HUES64 (cell line): Measurements from ENCODE around the gene SLC4A1.

Experiments used
- H3K27ac ChIP-seq: 2 replicates; pipeline ENCODE4 v1.7.0; 2013; ENCODE audit warnings: low read depth, low read length, inconsistent platforms
- H3K27me3 ChIP-seq: 2 replicates; pipeline ENCODE4 v1.6.1; 2013; ENCODE audit warnings: mild to moderate bottlenecking, low read length; ENCODE audit not compliant: insufficient read depth
- H3K36me3 ChIP-seq: 2 replicates; pipeline ENCODE4 v1.6.1; 2013; ENCODE audit warnings: mild to moderate bottlenecking, low read length; ENCODE audit not compliant: insufficient read depth
- H3K4me1 ChIP-seq: 2 replicates; pipeline ENCODE4 v1.6.1; 2013; ENCODE audit warnings: mild to moderate bottlenecking, low read length, moderate library complexity; ENCODE audit not compliant: insufficient read depth
- H3K4me3 ChIP-seq: 2 replicates; pipeline ENCODE4 v1.5.1; 2013; ENCODE audit warnings: mild to moderate bottlenecking, low read length, moderate library complexity
- H3K9ac ChIP-seq: 2 replicates; pipeline ENCODE4 v1.6.1; 2013; ENCODE audit warnings: mild to moderate bottlenecking, low read depth, low read length
- H3K9me3 ChIP-seq: 2 replicates; pipeline ENCODE4 v1.6.1; 2013; ENCODE audit warnings: low read depth, low read length; ENCODE audit not compliant: insufficient read depth
- WGBS: fragments of 150-250, 120-280 bp; methylation state at CpG from one replicate; pipeline ENCODE4 v1.1.7; 2013; ENCODE audit warnings: missing lambda C conversion rate; 5-methylcytosine and 5-hydroxymethylcytosine counted together

Gene SLC4A1

GRCh38 chr17:44310188-44310587 lies 42.3 kb upstream of the SLC4A1 start:
- Histone ChIP-seq H3K36me3 (no peaks in the 10 kb centered on the region), H3K9me3 (no peaks in the 10 kb centered on the region)
- WGBS: 96% methylated on average over 2 of the region's 2 CpGs

GRCh38 chr17:44309472-44309871 lies 41.5 kb upstream of the SLC4A1 start:
- Histone ChIP-seq H3K9ac (no peak overlapping the region), H3K4me1 (peaks cover 7% of the 10 kb centered on the region; the same call in 1 of the 2 replicates), H3K27ac (no peak overlapping the region), H3K4me3 (peak overlapping the region; percentile 53; the same call in 1 of the 2 replicates), H3K9me3 (no peaks in the 10 kb centered on the region), H3K36me3 (no peaks in the 10 kb centered on the region), H3K27me3 (peaks cover 19% of the 10 kb centered on the region)
- 61% methylated on average over 5 of the region's 5 CpGs for WGBS

More at GRCh38 chr17:44310188-44310587, 42.3 kb upstream of the SLC4A1 start:
- no peak overlapping the region for H3K4me3 ChIP-seq
- peaks cover 7% of the 10 kb centered on the region; the same call in 1 of the 2 replicates for H3K4me1 ChIP-seq
- H3K27me3 ChIP-seq: peaks cover 26% of the 10 kb centered on the region
- no peak overlapping the region for H3K9ac ChIP-seq
- no peak overlapping the region for H3K27ac ChIP-seq

- Histone ChIP-seq H3K27me3 (peaks cover 13% of the 10 kb centered on the region), H3K27ac (no peak overlapping the region), H3K36me3 (no peaks in the 10 kb centered on the region), H3K9ac (no peak overlapping the region), H3K4me1 (peaks cover 7% of the 10 kb centered on the region; the same call in 1 of the 2 replicates), H3K4me3 (peak overlapping the region; percentile 53), H3K9me3 (no peaks in the 10 kb centered on the region)
- WGBS: 5% methylated on average over 15 of the region's 15 CpGs
These were observed 40.9 kb upstream of the SLC4A1 start for GRCh38 chr17:44308865-44309264.

GRCh38 chr17:44308320-44308818 lies 40.4 kb upstream of the SLC4A1 start, which contains the start of gene RUNDC3A:
Gene RUNDC3A (plus strand): TSS chr17:44308601. CDS start chr17:44308833, 232 bp downstream.
- no peaks in the 10 kb centered on the region for H3K36me3 ChIP-seq
- peak within 1 kb of the TSS; percentile 40; the same call in 1 of the 2 replicates for H3K27ac ChIP-seq
- no peaks in the 10 kb centered on the region for H3K9me3 ChIP-seq
- H3K4me1 ChIP-seq: peaks cover 7% of the 10 kb centered on the region; the same call in 1 of the 2 replicates
- peak within 1 kb of the TSS; percentile 5; the same call in 1 of the 2 replicates for H3K9ac ChIP-seq
- peak within 1 kb of the TSS; percentile 53 for H3K4me3 ChIP-seq
- H3K27me3 ChIP-seq: peaks cover 12% of the 10 kb centered on the region; the same call in 1 of the 2 replicates
- WGBS: 0% methylated on average over 39 of the region's 39 CpGs

GRCh38 chr17:44307387-44308186 lies 39.7 kb upstream of the SLC4A1 start:
- H3K27ac ChIP-seq: peak overlapping the region; percentile 40; the same call in 1 of the 2 replicates

GRCh38 chr17:44304651-44305050 lies 36.7 kb upstream of the SLC4A1 start:
- H3K27ac ChIP-seq: no peak overlapping the region
- H3K4me1 ChIP-seq: peaks cover 5% of the 10 kb centered on the region; the same call in 1 of the 2 replicates
- peaks cover 6% of the 10 kb centered on the region; the same call in 1 of the 2 replicates for H3K27me3 ChIP-seq
- no peaks in the 10 kb centered on the region for H3K36me3 ChIP-seq
- no peak overlapping the region for H3K9ac ChIP-seq
- H3K4me3 ChIP-seq: no peak overlapping the region
- no peaks in the 10 kb centered on the region for H3K9me3 ChIP-seq

More at GRCh38 chr17:44307387-44308186, 39.7 kb upstream of the SLC4A1 start:
- WGBS: 1% methylated on average over 22 of the region's 26 CpGs
- Histone ChIP-seq H3K9me3 (no peaks in the 10 kb centered on the region), H3K27me3 (peaks cover 6% of the 10 kb centered on the region; the same call in 1 of the 2 replicates), H3K36me3 (no peaks in the 10 kb centered on the region), H3K4me1 (peaks cover 7% of the 10 kb centered on the region; the same call in 1 of the 2 replicates), H3K4me3 (peak overlapping the region; percentile 53), H3K9ac (peak overlapping the region; percentile 5; the same call in 1 of the 2 replicates)

- H3K9ac ChIP-seq: no peak overlapping the region
- H3K36me3 ChIP-seq: no peaks in the 10 kb centered on the region
- no peaks in the 10 kb centered on the region for H3K27me3 ChIP-seq
- H3K27ac ChIP-seq: no peak overlapping the region
- no peak overlapping the region for H3K4me3 ChIP-seq
- no peaks in the 10 kb centered on the region for H3K9me3 ChIP-seq
- WGBS: 79% methylated on average over 3 of the region's 3 CpGs
- H3K4me1 ChIP-seq: no peaks in the 10 kb centered on the region
These were observed 30.0 kb upstream of the SLC4A1 start for GRCh38 chr17:44297975-44298374.

GRCh38 chr17:44293509-44294226 lies 25.7 kb upstream of the SLC4A1 start:
- 91% methylated on average over 9 of the region's 9 CpGs for WGBS
- Histone ChIP-seq H3K36me3 (no peaks in the 10 kb centered on the region), H3K4me1 (no peaks in the 10 kb centered on the region), H3K27ac (no peak overlapping the region), H3K9me3 (no peaks in the 10 kb centered on the region), H3K9ac (no peak overlapping the region), H3K4me3 (no peak overlapping the region), H3K27me3 (no peaks in the 10 kb centered on the region)

- 83% methylated on average over 8 of the region's 8 CpGs for WGBS
- Histone ChIP-seq H3K27me3 (no peaks in the 10 kb centered on the region), H3K27ac (no peak overlapping the region), H3K4me3 (no peak overlapping the region), H3K9ac (no peak overlapping the region), H3K4me1 (no peaks in the 10 kb centered on the region), H3K36me3 (no peaks in the 10 kb centered on the region), H3K9me3 (no peaks in the 10 kb centered on the region)
These were observed 19.7 kb upstream of the SLC4A1 start for GRCh38 chr17:44287651-44288050.

GRCh38 chr17:44284024-44284400 lies 16.1 kb upstream of the SLC4A1 start:
- Histone ChIP-seq H3K27me3 (no peaks in the 10 kb centered on the region), H3K27ac (no peak overlapping the region), H3K9ac (no peak overlapping the region), H3K9me3 (no peaks in the 10 kb centered on the region), H3K36me3 (no peaks in the 10 kb centered on the region), H3K4me1 (peaks cover 12% of the 10 kb centered on the region), H3K4me3 (no peak overlapping the region)
- 90% methylated on average over 4 of the region's 4 CpGs for WGBS
